Measurements from ENCODE around the gene RABAC1. TPM values are rescaled to one million over a fixed set of nuclear protein-coding genes. Genes with fewer than 3 reads are reported as not detected.

Gene RABAC1
- total RNA-seq, 2 experiments from 2014 or later = 35.3 to 49.7 TPM

GRCh38 chr19:41933693-41934426 is 25.3 kb downstream of the RABAC1 start:
- H3K27me3 Mint-ChIP-seq = peaks cover 2% of the 10 kb centered on the region
- no peaks in the 10 kb centered on the region for H3K36me3 Mint-ChIP-seq (ENCODE audit: low read depth)
- ATAC-seq = no peak
- peak overlapping the region; percentile 8 for H3K27ac Mint-ChIP-seq
- CTCF ChIA-PET = interaction anchor here (0.5 to 1.6 kb wide), 5 partner anchors 12 to 141 kb away, joined by 3 to 7 read pairs (median 4); no protein-coding TSS in a partner anchor
- POLR2A ChIA-PET = no interaction called here
- H3K4me1 Mint-ChIP-seq = peaks cover 43% of the 10 kb centered on the region
- no peak for DNase-seq
- no peaks in the 10 kb centered on the region for H3K9me3 Mint-ChIP-seq (ENCODE audit: low read depth)
- no peak overlapping the region for H3K4me3 Mint-ChIP-seq
- intact Hi-C loops (cut with DNase I, micrococcal nuclease) = loop anchor here (1.0 to 2.0 kb wide), 3 partner anchors 17 to 61 kb away; no protein-coding TSS in a partner anchor

- DNase-seq (no peak), ATAC-seq (no peak)
- Mint-ChIP-seq H3K4me1 (peaks cover 45% of the 10 kb centered on the region), H3K36me3 (ENCODE audit: low read depth) (no peaks in the 10 kb centered on the region), H3K9me3 (ENCODE audit: low read depth) (no peaks in the 10 kb centered on the region), H3K27ac (no peak overlapping the region), H3K27me3 (peaks cover 2% of the 10 kb centered on the region), H3K4me3 (no peak overlapping the region)
- intact Hi-C loops (cut with DNase I, micrococcal nuclease) = no loop called here
- POLR2A ChIA-PET = no interaction called here
- CTCF ChIA-PET = interaction anchor here (1.6 kb wide), 1 partner anchor 13 kb away, joined by 7 read pairs; no protein-coding TSS in a partner anchor
Measured at GRCh38 chr19:41932720-41933332, 26.3 kb downstream of the RABAC1 start.

- H3K4me1 Mint-ChIP-seq = peaks cover 45% of the 10 kb centered on the region
- ATAC-seq (no peak), DNase-seq (no peak)
- no peaks in the 10 kb centered on the region for H3K9me3 Mint-ChIP-seq (ENCODE audit: low read depth)
- H3K27ac Mint-ChIP-seq = no peak overlapping the region
- H3K4me3 Mint-ChIP-seq = no peak overlapping the region
- H3K36me3 Mint-ChIP-seq (ENCODE audit: low read depth) = no peaks in the 10 kb centered on the region
- ChIA-PET CTCF (no interaction called here), POLR2A (no interaction called here)
- H3K27me3 Mint-ChIP-seq = peaks cover 2% of the 10 kb centered on the region
- intact Hi-C loops (cut with DNase I, micrococcal nuclease) = no loop called here
Measured at GRCh38 chr19:41932259-41932719, 26.8 kb downstream of the RABAC1 start.

- no peak for ATAC-seq
- Mint-ChIP-seq H3K27ac (no peak overlapping the region), H3K4me3 (no peak overlapping the region), H3K36me3 (ENCODE audit: low read depth) (no peaks in the 10 kb centered on the region), H3K4me1 (peaks cover 39% of the 10 kb centered on the region), H3K9me3 (ENCODE audit: low read depth) (no peaks in the 10 kb centered on the region), H3K27me3 (peaks cover 2% of the 10 kb centered on the region)
- ChIA-PET CTCF (interaction anchor here (0.8 to 1.7 kb wide), 3 partner anchors 15 to 26 kb away, joined by 3 to 8 read pairs (median 3); no protein-coding TSS in a partner anchor), POLR2A (no interaction called here)
- DNase-seq = no peak
- intact Hi-C loops (cut with DNase I, micrococcal nuclease) = no loop called here
Measured at GRCh38 chr19:41930926-41931592, 28.1 kb downstream of the RABAC1 start.

- peaks cover 35% of the 10 kb centered on the region for H3K4me1 Mint-ChIP-seq
- H3K27ac Mint-ChIP-seq = no peak overlapping the region
- intact Hi-C loops (cut with DNase I, micrococcal nuclease) = no loop called here
- H3K27me3 Mint-ChIP-seq = peaks cover 2% of the 10 kb centered on the region
- no peaks in the 10 kb centered on the region for H3K9me3 Mint-ChIP-seq (ENCODE audit: low read depth)
- ATAC-seq (no peak), DNase-seq (no peak)
- H3K36me3 Mint-ChIP-seq (ENCODE audit: low read depth) = no peaks in the 10 kb centered on the region
- ChIA-PET CTCF (interaction anchor here (1.1 to 1.7 kb wide), 5 partner anchors 12 to 44 kb away, joined by 3 to 8 read pairs (median 3); no protein-coding TSS in a partner anchor), POLR2A (no interaction called here)
- no peak overlapping the region for H3K4me3 Mint-ChIP-seq
Measured at GRCh38 chr19:41930322-41930722, 28.8 kb downstream of the RABAC1 start.

- CTCF ChIA-PET = interaction anchor here (1.1 to 1.7 kb wide), 5 partner anchors 13 to 43 kb away, joined by 3 to 8 read pairs (median 3); no protein-coding TSS in a partner anchor
- POLR2A ChIA-PET = no interaction called here
- Mint-ChIP-seq H3K9me3 (ENCODE audit: low read depth) (no peaks in the 10 kb centered on the region), H3K4me3 (peak overlapping the region; percentile 77), H3K36me3 (ENCODE audit: low read depth) (no peaks in the 10 kb centered on the region), H3K4me1 (peaks cover 28% of the 10 kb centered on the region), H3K27me3 (no peaks in the 10 kb centered on the region), H3K27ac (no peak overlapping the region)
- ATAC-seq = no peak
- intact Hi-C loops (cut with DNase I, micrococcal nuclease) = loop anchor here (2.0 to 5.0 kb wide), 3 partner anchors 15 to 43 kb away; no protein-coding TSS in a partner anchor
- DNase-seq = peak; percentile 9
Measured at GRCh38 chr19:41929536-41930071, 29.5 kb downstream of the RABAC1 start.

GRCh38 chr19:41928754-41929535 is 30.2 kb downstream of the RABAC1 start:
- H3K9me3 Mint-ChIP-seq (ENCODE audit: low read depth) = no peaks in the 10 kb centered on the region
- peak overlapping the region; percentile 81 for H3K27ac Mint-ChIP-seq
- ChIA-PET POLR2A (no interaction called here), CTCF (interaction anchor here (1.0 to 1.5 kb wide), 3 partner anchors 14 to 42 kb away, joined by 3 to 4 read pairs (median 3); no protein-coding TSS in a partner anchor)
- peak; percentile 76 for ATAC-seq
- intact Hi-C loops (cut with DNase I, micrococcal nuclease) = loop anchor here (2.0 to 5.0 kb wide), 3 partner anchors 14 to 42 kb away; no protein-coding TSS in a partner anchor
- no peaks in the 10 kb centered on the region for H3K27me3 Mint-ChIP-seq
- H3K4me1 Mint-ChIP-seq = peaks cover 24% of the 10 kb centered on the region
- no peaks in the 10 kb centered on the region for H3K36me3 Mint-ChIP-seq (ENCODE audit: low read depth)
- peak overlapping the region; percentile 77 for H3K4me3 Mint-ChIP-seq
- peak; percentile 56 for DNase-seq

GRCh38 chr19:41928221-41928683 is 30.9 kb downstream of the RABAC1 start, which contains the start of gene ERFL:
ERFL (minus strand) TSS chr19:41928449; CDS start chr19:41912919, 15,530 bp downstream.
- ATAC-seq = peak; percentile 54
- intact Hi-C loops (cut with DNase I, micrococcal nuclease) = loop anchor here (2.0 to 5.0 kb wide), 3 partner anchors 13 to 41 kb away; no protein-coding TSS in a partner anchor
- ChIA-PET CTCF (interaction anchor here (0.6 to 1.5 kb wide), 4 partner anchors 14 to 56 kb away, joined by 3 to 4 read pairs (median 3); no protein-coding TSS in a partner anchor), POLR2A (no interaction called here)
- peak; percentile 56 for DNase-seq
- H3K9me3 Mint-ChIP-seq (ENCODE audit: low read depth) = no peaks in the 10 kb centered on the region
- H3K36me3 Mint-ChIP-seq (ENCODE audit: low read depth) = no peaks in the 10 kb centered on the region
- H3K4me1 Mint-ChIP-seq = peaks cover 20% of the 10 kb centered on the region
- peak within 1 kb of the TSS; percentile 77 for H3K4me3 Mint-ChIP-seq
- H3K27ac Mint-ChIP-seq = peak within 1 kb of the TSS; percentile 81
- H3K27me3 Mint-ChIP-seq = peaks cover 1% of the 10 kb centered on the region

- H3K27ac Mint-ChIP-seq = no peak overlapping the region
- H3K4me3 Mint-ChIP-seq = peak overlapping the region; percentile 77
- H3K4me1 Mint-ChIP-seq = peaks cover 24% of the 10 kb centered on the region
- no peaks in the 10 kb centered on the region for H3K9me3 Mint-ChIP-seq (ENCODE audit: low read depth)
- DNase-seq = peak; percentile 49
- intact Hi-C loops (cut with DNase I, micrococcal nuclease) = loop anchor here (2.0 to 5.0 kb wide), 3 partner anchors 13 to 41 kb away; no protein-coding TSS in a partner anchor
- H3K36me3 Mint-ChIP-seq (ENCODE audit: low read depth) = no peaks in the 10 kb centered on the region
- peak; percentile 6 for ATAC-seq
- CTCF ChIA-PET = interaction anchor here (0.6 to 1.5 kb wide), 4 partner anchors 14 to 55 kb away, joined by 3 to 4 read pairs (median 3); no protein-coding TSS in a partner anchor
- POLR2A ChIA-PET = no interaction called here
- peaks cover 4% of the 10 kb centered on the region for H3K27me3 Mint-ChIP-seq
Measured at GRCh38 chr19:41927497-41928192, 31.5 kb downstream of the RABAC1 start.

Data from activated CD4-positive, alpha-beta T cell treated with anti-CD3 and anti-CD28 coated beads for 36 hours (primary cell).